Stimulated activated CD4-positive, alpha-beta T cell treated with anti-CD3 and anti-CD28 coated beads, Interleukin-1b, Interleukin-23, amount 100 ng/mL, for 4 hours (primary cell): ENCODE results near the gene CEP120.
A peak's percentile ranks its signal among the peaks of the same experiment; 100 is the strongest.
"Not testable (repeated sequence)": the region's sequence is repeated elsewhere in the genome, so short reads cannot be mapped to it uniquely, and the experiment has no call there.

Source experiments
- DNase-seq, 2 donors: peaks; one replicate each; pipeline ENCODE4 v3.0.0-alpha.2; 2020; ENCODE audit warnings: low read depth in 2 of 2

CEP120 gene

DNA sequence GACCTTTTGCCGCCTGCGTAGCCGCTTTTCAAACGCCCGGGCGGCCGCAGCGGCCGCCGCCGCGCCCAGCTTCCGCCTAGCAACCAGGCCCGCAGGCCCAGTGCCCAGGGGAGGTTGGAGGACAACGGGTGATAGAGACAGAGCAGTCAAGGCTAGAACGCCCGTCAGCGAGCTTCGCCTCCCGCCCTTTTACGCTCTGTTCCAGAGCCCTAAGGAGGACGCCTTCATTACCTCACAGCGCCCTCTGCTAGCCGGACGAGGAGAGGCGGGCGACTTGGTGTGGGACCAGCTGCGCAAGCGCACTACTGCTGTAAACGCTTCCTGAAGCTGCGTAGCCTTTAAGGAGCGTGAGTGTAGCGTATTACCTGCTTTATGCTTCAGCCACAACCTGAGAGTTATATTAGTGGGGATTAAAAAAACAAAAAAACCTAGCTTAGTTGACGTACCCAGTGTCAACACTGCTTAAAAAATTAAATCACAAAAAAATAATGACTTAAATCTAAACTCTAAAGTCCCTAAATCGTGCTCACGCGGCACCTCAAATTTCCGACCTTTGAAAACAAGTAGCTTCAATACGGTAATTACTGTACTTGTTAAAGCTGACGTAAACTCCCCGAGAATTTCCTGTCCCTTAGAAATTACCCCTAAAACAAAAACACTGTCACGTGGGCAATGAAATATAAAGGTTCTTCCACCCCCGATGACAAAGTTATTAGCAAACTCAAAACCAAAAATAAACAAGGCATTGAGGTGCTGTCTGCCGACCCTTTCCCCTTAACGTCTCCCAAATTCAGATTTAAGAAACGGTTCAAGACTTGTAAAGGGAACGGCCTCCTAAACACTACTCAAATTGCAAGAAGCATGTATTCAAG lies at the start of gene CEP120:
Gene CEP120 (minus strand): TSS at position 126 of the 872 bp plus-strand sequence. CDS start 405 bp downstream, outside the sequence.
- peak; percentile 90 to 94 for DNase-seq

DNA sequence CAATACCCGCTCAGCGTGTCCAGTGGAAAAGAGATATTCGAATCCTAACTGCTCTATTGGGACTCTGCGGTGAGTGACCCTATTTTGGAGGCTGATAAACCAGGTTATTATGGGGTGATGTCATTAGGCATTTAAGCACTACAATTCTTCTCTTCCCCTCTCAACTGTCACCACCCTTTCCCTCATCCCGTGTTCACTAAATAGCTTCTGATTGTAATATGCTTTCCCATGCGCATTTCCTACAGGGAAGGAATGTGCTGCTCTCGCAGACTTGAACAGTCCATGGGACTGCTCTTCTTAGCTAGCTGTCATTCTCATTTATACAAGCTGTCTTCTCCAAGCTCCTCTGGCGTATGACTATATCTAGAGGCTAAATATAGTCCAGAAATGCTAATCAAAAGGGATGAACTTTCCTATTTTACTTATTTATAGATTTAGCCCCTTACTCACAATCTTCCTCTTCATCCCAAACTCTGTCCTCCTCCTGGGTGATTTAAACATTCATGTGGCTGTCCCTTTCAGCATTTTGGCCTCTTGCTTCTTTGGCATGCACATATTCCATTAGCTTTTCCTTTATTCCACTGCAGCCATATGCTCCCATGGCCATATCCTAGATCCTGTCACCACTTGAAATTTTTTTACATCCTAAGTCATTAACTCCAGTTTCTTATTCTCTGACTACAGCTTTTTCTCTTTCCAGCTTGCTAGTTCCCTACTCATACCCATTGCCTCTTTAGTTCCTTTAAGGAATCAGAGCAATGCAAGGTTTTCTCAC lies 49.1 kb upstream of the CEP120 start:
- DNase-seq: no peak

DNA sequence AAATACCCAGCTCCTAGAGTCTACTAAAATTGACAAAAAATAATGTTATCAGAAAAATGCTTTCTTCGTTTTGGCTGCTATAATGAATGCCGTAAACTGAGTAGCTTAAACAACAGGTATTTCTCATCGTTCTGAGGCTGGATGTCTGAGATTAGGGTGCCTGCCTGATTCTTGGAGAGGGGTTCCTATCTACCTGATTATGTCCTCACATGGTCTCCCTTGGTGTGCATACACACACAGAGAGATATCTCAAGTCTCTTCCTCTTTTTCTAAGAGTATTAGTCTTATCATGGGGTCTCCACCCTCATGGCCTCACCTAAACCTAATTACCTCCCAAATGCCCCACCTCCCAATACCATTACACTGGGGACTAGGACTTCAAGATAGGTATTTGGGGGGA lies 48.2 kb upstream of the CEP120 start:
- DNase-seq: no peak

DNA sequence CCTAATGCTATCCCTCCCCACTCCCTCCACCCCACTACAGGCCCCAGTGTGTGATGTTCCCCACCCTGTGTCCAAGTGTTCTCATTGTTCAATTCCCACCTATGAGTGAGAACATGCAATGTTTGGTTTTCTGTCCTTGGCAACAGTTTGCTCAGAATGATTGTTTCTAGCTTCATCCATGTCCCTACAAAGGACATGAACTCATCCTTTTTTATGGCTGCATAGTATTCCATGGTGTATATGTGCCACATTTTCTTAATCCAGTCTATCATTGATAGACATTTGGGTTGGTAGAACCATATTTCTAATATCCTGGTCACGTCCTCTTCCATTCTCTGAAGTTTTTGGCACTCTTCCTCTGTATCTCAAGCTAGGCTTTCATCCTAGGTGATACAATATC lies 43.6 kb upstream of the CEP120 start:
- not testable (repeated sequence) for DNase-seq

DNA sequence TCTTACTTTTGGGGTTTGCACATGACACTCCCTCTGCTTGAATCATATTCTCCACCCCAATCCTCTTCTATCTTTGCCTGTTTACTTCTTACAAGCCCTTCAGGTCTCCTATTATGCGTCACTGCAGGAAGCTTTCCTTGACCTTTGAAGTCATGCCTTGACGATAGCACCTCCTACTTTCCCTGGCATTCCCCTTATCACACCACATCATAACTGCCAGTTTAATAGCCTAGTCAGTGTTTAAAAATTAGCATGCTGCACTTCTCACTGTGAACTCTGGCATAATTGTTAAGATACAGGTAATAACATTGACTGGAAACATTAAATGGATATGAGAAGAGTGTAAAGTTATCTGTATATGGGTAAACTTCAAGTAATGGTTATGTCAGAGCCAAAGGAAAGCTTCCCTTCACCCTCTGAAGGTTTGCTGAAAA lies 37.1 kb upstream of the CEP120 start:
- DNase-seq: no peak

DNA sequence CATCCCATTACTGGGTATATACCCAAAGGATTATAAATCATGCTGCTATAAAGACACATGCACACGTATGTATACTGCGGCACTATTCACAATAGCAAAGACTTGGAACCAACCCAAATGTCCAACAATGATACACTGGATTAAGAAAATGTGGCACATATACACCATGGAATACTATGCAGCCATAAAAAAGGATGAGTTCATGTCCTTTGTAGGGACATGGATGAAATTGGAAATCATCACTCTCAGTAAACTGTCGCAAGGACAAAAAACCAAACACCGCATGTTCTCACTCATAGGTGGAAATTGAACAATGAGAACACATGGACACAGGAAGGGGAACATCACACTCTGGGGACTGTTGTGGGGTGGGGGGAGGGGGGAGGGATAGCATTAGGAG lies 35.8 kb upstream of the CEP120 start:
- DNase-seq: not testable (repeated sequence)

DNA sequence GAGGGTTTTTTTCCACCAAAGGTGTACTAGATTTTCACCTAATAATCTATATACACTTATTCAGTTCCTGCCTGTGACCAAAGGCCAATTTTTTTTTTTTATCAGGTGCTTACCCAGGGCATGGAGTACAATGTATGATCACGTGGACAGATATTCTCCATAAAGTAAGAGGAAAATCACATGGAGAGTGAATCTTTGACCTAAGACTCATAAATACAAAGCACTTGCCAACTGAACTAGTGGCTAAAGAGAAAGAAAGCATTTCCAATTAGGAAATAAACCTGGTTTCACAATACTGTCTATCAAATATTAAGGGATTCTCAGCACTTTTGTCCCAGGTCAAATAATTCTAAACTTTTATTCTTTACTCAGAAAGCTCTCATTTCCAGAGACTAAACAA lies 33.0 kb upstream of the CEP120 start:
- no peak for DNase-seq

DNA sequence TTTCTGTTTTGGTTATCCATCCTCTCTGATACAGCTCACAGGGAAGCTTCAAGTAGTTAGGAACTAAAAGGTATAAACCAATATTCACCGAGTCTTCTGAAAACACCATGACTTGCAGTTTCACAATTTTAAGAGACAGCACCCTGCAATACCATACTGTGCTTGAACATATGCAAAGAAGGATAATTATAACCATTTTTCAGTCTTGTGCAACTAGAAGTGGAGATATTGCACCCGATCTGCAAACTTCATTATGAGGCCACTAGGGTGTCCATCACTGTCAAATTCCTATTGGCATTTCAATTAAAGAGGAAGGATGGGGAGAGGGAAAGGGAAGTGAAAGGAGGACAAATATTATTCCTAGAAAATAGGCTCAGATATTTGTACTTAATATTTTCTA lies 32.4 kb upstream of the CEP120 start:
- no peak for DNase-seq

DNA sequence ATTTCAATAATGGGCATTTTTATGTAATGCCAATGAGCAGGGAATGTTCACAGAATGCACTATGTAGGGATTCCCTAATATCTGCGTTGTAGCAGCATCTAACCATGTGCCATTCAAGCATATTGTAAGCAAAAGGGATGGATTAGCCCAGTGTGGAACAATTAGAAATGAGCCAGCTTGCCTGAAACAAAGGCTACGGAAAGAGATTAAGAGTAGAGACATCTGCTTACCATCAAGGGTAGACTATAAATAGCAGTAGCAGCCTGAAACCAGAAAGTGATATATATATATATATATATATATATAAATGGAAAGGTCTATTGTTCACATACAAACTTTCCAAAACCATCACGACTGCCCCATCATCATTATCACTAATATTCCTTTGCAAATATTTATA lies 31.9 kb upstream of the CEP120 start:
- DNase-seq: no peak

DNA sequence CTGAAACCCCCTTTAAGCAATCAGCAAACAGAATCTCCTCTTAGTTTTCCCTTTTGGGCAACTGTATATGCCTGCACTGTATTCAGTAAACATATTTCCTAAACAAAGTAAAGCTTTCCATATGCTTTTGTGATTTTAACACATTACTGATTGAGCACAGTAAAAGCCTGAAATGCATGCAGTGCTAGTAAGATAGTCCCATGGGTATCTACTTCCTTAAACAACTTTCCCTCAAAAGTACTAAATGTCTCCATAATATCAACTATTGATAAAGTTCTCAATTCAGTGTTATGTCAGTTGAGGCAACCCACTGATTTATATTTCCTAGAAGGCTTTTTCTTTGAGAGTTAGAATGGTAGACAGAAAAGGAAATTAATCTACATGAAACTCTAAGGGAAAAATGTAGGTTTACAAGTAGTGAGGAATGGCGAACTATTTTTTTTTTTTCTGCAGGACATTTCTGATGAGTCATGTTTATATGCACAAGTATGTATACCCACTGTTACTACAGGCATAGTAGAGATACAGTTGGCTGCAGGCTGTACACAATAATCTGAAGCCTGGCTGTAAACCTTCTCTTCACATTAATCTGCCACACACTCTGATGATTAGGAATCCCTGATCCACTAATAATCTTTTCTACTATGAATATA lies 31.2 kb upstream of the CEP120 start:
- no peak for DNase-seq

DNA sequence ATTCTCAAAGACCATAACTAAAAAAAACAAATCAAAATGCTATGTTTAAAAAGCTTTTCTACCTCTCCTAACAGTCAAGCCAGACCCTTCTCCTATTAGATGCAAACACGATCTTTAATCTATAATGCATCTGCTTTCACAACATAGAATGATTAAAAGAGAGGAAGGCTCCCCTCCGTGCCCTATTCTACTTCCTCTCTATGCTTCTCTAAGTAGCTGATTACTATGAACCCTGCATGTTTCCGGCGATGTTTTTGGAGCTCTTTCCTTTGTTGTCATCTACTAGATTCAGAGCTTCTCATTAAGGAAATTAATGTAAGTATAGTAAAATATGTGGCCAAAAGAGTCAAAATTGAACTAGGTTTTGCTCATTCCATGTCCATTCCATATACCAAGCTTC lies 29.2 kb upstream of the CEP120 start:
- DNase-seq: no peak

DNA sequence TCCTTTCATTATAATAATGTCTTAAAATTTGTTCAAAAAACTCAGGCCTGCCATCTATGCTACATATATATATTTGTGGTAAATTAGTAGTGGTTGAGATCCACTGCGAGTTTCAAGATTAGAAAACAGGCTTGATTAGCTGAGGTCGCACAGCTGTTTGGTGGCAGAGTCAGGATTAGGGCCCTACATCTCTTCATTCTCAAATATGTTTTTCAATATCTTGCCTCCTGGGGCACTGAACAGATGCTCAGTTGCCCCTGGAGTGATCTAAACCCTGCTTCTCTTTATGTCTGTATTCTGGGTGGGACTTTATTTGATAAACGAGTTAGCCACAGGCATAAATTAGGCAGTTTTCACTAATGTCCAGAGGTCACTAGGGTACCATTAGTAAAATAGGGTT lies 27.8 kb upstream of the CEP120 start:
- no peak for DNase-seq

DNA sequence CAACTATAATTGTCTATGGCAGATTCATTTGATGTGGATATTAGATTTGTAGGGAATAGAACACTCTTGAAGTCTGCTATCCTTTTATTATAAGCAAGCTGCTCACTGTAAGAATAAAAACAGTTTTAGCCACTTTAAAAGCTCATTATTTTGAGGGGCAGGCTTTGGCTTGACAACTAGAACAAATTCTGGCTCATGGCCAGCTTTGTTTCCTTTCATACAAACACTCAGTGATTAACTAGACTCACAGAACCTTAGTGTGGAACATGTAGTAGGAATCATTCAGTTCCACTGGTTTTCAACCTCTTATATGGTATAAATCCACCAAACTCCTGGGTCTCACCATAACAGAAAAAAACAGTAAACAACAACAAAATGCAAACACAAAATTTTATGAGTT lies 27.4 kb upstream of the CEP120 start:
- no peak for DNase-seq

DNA sequence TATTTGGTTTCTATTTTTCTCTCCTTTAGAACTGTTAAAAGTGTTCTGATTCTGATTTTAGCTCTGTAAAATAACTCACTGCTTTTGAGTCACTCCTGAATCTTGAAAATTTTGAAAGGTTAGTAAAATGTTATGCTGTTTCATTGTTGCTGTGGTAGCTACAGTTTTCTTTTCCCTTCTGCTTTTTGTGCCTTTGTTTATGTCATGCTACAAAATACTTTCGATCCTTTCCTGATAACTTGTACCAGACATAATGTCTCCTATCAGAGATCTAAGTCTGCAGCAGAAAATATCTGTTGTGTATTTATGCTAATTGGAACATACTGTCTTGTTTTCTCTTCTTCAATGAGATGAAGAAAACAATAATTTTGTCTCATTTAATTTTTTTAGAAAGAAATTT lies 26.9 kb upstream of the CEP120 start:
- no peak for DNase-seq

DNA sequence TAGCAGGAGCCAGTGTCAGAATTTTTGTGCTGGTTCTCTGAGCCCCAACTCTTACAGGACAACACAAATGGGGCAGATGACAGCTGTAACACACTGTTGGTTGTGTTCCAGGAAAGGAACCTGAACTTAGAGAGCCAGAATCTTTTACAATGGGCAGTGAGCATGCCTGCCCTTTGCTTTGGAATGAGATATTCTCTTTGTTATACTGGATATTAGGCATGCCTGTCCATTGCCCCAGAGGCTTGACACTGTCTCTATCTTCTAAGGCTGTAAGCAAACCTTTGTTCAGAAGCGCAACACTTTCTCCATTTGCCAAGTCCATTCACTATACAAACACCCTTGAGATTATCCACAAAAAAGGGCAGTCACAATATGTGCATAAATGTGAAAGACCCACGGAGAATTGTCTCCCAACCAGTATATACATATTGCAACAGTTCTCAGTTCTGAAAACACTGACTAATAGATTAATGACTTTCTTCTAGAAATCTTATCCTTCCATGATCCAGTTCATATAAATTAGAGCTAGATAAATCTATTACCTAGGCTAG lies 26.3 kb upstream of the CEP120 start:
- DNase-seq: no peak

DNA sequence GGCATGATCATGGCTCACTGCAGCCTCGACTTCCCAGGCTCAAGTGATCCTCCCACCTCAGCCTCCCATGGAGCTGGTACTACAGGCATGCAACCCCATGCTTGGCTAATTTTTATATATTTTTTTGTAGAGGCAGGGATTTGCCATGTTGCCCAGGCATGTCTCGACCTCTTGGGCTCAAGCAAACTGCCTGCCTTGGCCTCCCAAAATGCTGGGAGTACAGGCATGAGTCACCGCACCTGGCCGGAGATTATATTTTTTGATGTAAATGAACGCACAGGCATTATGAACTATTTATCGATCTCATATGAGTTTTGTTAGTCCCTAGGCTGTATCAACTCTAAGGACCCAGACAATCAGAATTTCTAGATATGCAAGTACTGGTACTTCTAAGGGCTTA lies 25.5 kb upstream of the CEP120 start:
- no peak for DNase-seq

DNA sequence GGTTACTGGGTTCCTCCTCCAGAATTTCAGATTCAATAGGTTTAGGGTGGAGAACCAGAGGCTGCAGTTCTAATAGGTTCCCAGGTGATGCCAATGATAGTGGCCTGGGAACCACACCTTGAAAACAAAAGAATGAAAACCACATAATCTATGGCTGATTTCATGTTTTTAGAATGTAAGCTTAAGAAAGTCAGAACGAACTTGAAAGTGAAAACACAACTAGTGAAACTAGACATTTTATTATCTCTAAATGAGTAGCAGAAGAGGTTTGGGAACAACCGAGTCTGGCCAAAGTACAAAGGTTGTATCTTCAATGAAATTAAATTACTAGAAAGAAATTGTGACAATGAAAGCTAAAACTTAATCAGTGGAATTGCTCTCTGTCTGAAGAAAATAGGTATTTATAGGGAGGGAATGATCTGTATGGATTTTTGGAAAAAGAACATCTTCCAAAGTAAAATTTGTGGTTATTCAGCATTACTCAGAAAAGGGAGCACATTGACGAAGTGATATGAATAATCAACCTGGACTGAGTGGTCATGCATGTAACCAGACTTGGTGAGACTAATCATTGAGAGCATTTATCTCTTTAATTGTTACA lies 24.9 kb upstream of the CEP120 start:
- DNase-seq: no peak

DNA sequence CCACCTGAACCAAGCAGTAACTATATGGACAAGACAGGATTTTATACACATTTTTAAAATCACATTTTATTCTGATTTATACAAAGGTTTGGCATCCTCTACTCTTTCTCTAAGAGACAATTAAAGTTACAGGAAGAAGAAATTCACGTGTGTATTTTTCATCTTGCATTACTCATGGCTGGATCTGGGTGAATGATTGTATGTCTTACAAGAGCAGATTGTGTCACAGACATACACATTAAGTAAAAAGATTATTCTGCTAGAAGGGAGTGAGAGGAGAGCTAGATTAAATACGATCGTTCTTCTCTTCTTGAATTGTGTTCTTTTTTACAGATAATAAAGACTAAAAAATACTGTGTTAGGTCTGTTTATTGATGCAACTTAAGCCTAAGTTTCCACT lies 20.8 kb upstream of the CEP120 start:
- no peak for DNase-seq

DNA sequence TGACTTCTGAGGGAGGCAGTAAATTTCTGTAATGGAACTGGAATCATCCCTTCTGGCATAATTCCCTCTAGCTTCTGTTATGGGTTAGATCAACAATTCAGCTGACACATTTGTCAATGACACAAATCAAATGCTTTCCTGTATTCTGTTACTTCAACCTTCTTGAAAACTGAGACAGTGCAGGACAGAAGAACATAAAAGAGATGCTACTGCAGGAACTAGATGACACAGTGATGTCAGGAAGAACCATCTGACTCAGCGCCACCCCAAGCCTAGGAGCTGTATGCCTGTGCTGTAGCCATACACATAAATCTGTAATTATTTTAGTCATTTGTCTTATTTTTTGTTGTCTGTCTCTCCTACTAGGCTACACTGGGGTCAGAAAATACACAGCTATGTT lies 18.2 kb upstream of the CEP120 start:
- DNase-seq: no peak

DNA sequence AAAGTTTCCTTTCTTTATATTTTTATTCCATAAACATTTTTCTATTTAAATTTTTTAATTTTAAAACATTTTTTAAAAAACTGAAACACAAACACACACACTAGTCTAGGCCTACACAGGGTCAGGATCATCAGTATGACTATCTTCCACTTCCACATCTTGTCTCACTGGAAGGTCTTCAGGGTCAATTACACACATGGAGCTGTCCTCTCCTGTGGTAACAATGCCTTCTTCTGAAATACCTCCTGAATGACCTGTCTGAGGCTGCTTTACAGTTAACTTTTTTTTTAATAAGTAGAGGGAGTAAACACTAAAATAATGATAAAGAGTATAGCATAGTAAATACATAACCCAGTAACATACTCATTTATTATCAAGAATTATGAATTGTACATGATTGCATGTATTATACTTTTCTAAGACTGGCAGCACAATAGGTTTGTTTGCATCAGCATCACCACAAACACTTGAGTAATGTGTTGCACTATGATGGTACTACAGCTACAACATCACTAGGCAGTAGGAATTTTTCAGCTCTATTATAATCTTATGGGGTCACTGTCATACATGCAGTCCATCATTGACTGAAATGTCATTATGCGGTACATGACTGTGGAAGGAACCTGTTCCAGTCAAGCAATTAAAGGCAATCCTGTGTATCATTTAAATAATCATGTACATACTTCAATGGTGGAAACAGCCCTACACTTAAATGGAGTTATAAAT lies 17.4 kb upstream of the CEP120 start:
- DNase-seq: no peak

DNA sequence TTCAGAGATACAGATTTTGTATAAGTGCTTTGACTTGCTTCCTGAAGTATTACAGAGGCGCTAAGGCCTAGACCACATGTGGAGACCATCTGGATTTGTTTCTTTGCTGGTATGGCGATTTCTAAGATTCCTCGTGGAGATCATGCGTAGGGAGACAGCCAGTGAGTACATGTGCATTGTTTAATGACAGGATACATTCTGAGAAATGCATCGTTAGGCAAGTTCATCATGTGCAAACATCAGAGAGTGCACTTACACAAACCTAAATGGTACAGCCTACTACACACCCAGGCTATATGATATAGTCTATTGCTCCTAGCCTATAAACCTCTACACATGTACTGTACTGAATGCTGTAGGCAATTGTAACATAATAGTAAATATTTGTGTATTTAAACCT lies 16.5 kb upstream of the CEP120 start:
- no peak for DNase-seq
